ENCODE results near the gene VWC2. TPM values are rescaled to one million over a fixed set of nuclear protein-coding genes. Genes with fewer than 3 reads are reported as not detected.
A peak's percentile ranks its signal among the peaks of the same experiment; 100 is the strongest.

The VWC2 gene
- total and polyA plus RNA-seq, 9 donors: 0.03 to 0.20 (median 0.08) TPM

DNA sequence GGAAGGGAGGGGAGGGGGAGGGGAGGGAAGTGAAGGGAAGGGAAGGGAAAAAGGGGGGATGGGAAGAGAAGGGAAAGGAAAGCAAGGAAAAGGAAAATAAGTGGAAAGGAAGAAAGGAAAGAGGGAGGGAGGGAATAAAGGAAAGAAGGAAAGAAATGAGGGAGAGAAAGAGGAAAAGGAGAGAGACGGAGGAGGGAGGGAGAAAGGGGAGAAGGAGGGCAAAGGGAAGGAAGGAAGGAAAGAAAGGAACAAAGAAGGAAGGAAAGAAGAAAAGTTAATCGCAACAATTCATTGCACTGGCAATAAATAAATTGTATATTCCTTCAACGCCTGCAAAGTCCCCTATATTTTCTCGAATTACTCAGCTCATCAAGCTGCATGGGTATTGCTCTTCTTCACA lies 2.6 kb upstream of the VWC2 start:
- peaks cover 12% of the 10 kb centered on the region for H3K4me1 ChIP-seq (ENCODE audit: control insufficient read depth, insufficient read depth, low read length)
- WGBS (ENCODE audit: insufficient coverage): 57% methylated on average over 2 of the region's 4 CpGs
- H3K27me3 ChIP-seq (ENCODE audit: control insufficient read depth, insufficient read depth, low read length): peaks cover 49% of the 10 kb centered on the region
- H3K36me3 ChIP-seq (ENCODE audit: control insufficient read depth, insufficient read depth, low read length): no peaks in the 10 kb centered on the region
- no peak overlapping the region for H3K27ac ChIP-seq (ENCODE audit: low read length)
- no peak for DNase-seq
- no peaks in the 10 kb centered on the region for H3K9me3 ChIP-seq (replicated peaks; ENCODE audit: control insufficient read depth, low read depth, low read length)
- no peak overlapping the region for H3K4me3 ChIP-seq (ENCODE audit: low read length)

DNA sequence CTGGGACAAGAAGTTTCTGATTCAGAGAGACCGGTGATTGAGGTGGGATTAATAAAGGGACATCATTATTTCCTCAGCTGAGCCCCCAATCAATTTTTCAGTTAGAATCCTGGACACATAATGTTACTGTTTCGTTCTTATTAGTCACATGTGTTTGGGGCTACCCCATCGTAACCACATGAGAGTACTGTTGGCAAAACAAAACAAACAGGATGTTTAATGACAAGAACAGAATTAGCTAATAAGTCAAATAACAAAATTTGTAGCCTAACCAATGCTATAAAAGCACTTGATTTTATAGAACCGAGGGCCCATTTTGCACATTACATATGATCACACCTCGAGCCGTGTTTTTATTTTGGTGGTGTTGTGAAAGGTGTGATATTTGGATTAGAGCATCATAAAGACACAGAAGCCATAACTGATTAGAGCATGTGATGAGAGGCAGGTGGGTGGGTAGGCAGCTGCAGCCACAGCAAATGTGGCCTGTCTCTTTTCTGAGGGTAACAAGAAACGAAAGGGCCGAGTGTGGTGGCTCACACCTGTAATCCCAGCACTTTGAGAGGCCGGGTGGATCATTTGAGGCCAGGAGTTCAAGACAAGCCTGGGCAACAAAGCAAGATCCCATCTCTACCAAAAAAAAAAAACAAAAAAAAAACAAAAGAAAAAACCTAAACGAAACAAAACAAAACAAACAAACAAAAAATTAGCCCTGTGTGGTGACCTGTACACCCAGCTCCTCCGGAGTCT lies 1.8 kb upstream of the VWC2 start:
- H3K4me1 ChIP-seq (ENCODE audit: control insufficient read depth, insufficient read depth, low read length): peaks cover 12% of the 10 kb centered on the region
- H3K4me3 ChIP-seq (ENCODE audit: low read length): no peak overlapping the region
- no peak for DNase-seq
- 60% methylated on average over 1 of the region's 11 CpGs for WGBS (ENCODE audit: insufficient coverage)
- H3K36me3 ChIP-seq (ENCODE audit: control insufficient read depth, insufficient read depth, low read length): no peaks in the 10 kb centered on the region
- H3K27ac ChIP-seq (ENCODE audit: low read length): no peak overlapping the region
- peaks cover 55% of the 10 kb centered on the region for H3K27me3 ChIP-seq (ENCODE audit: control insufficient read depth, insufficient read depth, low read length)
- H3K9me3 ChIP-seq (replicated peaks; ENCODE audit: control insufficient read depth, low read depth, low read length): no peaks in the 10 kb centered on the region

DNA sequence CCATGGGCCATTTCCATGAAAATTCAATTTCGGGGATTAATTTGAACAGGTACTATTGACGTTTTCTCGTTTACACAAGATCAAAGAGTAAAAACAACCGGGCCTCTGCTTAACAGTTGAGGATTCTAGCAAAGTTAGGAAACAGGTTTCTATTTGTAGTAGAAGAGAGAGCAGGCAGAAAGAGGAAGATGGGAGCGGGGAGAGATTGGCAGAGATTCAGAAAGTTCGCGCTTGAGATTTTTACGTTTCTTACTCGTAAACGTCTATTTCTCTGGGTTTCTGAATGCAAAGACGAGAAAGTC lies 571 bp upstream of the VWC2 start:
- 5% methylated on average over 6 of the region's 11 CpGs for WGBS (ENCODE audit: insufficient coverage)
- Histone ChIP-seq H3K36me3 (ENCODE audit: control insufficient read depth, insufficient read depth, low read length) (no peaks in the 10 kb centered on the region), H3K4me1 (ENCODE audit: control insufficient read depth, insufficient read depth, low read length) (peaks cover 12% of the 10 kb centered on the region), H3K27me3 (ENCODE audit: control insufficient read depth, insufficient read depth, low read length) (peaks cover 62% of the 10 kb centered on the region), H3K4me3 (ENCODE audit: low read length) (peak overlapping the region; percentile 12), H3K9me3 (replicated peaks; ENCODE audit: control insufficient read depth, low read depth, low read length) (no peaks in the 10 kb centered on the region), H3K27ac (ENCODE audit: low read length) (no peak overlapping the region)
- peak; percentile 40 for DNase-seq

DNA sequence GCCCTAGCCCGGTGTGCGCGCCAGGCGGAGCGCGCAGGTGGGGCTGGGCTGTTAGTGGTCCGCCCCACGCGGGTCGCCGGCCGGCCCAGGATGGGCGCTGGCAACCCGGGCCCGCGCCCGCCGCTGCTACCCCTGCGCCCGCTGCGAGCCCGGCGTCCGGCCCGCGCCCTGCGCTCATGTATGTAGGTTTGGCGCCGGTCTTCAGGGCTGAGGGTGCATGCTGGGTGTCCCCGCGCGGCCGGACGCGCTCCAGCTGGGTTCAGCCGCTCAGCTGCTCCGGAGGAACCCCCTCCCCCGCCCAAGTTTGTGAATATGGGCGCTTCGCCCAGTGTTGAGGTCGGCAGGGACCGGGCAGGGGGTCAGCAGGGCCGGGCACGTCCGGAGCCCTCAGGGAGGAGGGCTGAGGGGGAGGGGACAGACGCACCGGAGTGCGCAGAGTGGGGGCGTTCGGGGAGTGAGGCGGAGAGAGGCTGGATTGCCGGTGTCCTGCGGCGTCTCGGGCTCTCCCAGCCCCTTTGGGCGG lies 559 bp downstream of the VWC2 start:
- Histone ChIP-seq H3K4me1 (ENCODE audit: control insufficient read depth, insufficient read depth, low read length) (peaks cover 12% of the 10 kb centered on the region), H3K36me3 (ENCODE audit: control insufficient read depth, insufficient read depth, low read length) (no peaks in the 10 kb centered on the region), H3K27ac (ENCODE audit: low read length) (no peak overlapping the region), H3K27me3 (ENCODE audit: control insufficient read depth, insufficient read depth, low read length) (peaks cover 58% of the 10 kb centered on the region), H3K4me3 (ENCODE audit: low read length) (peak overlapping the region; percentile 31), H3K9me3 (replicated peaks; ENCODE audit: control insufficient read depth, low read depth, low read length) (no peaks in the 10 kb centered on the region)
- peak; percentile 8 for DNase-seq
- WGBS (ENCODE audit: insufficient coverage): under 1% methylated on average over 52 of the region's 56 CpGs

DNA sequence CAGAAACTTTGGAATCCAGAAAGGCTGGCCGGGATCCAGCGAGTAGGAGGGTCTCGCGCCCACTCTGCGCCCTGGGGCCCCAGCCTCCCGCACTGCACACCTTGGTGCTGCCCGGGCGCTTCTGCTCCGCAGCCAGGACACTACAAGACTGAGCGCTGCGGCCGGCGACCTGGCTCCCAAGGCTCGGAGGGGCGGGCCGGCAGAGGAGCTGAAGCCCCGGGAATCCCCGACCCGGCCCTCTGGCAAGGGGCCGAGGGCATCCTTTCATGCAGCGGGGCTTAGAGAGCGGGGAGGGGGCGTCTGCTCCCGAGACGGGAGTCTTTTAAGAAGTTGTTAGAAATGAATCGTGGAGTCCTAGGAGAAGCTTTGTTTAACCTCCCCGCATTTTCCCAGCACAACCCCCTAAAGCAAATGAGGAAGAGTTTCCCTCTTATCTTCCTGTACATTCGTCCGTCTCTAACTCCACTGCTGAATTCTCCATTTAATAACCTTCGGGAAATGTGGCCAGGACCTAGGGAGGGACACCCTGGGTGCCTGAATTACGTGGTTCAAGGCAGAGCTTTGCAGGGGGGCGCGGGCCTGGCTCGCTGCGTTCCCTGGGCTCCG lies 1.1 kb downstream of the VWC2 start:
- DNase-seq: peak; percentile 15
- Histone ChIP-seq H3K36me3 (ENCODE audit: control insufficient read depth, insufficient read depth, low read length) (no peaks in the 10 kb centered on the region), H3K27ac (ENCODE audit: low read length) (no peak overlapping the region), H3K4me1 (ENCODE audit: control insufficient read depth, insufficient read depth, low read length) (peaks cover 12% of the 10 kb centered on the region), H3K4me3 (ENCODE audit: low read length) (peak overlapping the region; percentile 30), H3K27me3 (ENCODE audit: control insufficient read depth, insufficient read depth, low read length) (peaks cover 58% of the 10 kb centered on the region), H3K9me3 (replicated peaks; ENCODE audit: control insufficient read depth, low read depth, low read length) (no peaks in the 10 kb centered on the region)
- 0% methylated on average over 22 of the region's 36 CpGs for WGBS (ENCODE audit: insufficient coverage)

DNA sequence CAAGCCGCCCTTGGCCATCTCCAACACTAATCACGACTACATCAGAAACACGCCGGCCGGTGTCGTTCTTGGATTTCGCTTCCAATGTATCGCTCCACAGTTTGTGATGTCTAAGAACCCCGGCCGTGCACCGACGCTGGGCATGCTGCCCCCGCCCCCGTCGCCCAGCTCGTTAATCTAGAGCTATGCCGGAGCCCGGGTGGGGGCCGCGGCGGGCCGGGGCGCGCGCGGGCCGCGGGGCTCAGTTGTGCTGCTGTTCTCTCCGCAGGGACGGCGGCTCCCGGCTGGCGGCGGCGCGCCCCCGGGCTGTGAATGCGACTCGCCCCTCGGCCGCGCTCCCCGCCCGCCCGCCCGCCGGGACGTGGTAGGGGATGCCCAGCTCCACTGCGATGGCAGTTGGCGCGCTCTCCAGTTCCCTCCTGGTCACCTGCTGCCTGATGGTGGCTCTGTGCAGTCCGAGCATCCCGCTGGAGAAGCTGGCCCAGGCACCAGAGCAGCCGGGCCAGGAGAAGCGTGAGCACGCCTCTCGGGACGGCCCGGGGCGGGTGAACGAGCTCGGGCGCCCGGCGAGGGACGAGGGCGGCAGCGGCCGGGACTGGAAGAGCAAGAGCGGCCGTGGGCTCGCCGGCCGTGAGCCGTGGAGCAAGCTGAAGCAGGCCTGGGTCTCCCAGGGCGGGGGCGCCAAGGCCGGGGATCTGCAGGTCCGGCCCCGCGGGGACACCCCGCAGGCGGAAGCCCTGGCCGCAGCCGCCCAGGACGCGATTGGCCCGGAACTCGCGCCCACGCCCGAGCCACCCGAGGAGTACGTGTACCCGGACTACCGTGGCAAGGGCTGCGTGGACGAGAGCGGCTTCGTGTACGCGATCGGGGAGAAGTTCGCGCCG lies 1.9 kb downstream of the VWC2 start:
- Histone ChIP-seq H3K27me3 (ENCODE audit: control insufficient read depth, insufficient read depth, low read length) (peaks cover 55% of the 10 kb centered on the region), H3K9me3 (replicated peaks; ENCODE audit: control insufficient read depth, low read depth, low read length) (no peaks in the 10 kb centered on the region), H3K27ac (ENCODE audit: low read length) (no peak overlapping the region), H3K4me3 (ENCODE audit: low read length) (peak overlapping the region; percentile 30), H3K36me3 (ENCODE audit: control insufficient read depth, insufficient read depth, low read length) (no peaks in the 10 kb centered on the region), H3K4me1 (ENCODE audit: control insufficient read depth, insufficient read depth, low read length) (peaks cover 12% of the 10 kb centered on the region)
- DNase-seq: peak; percentile 25
- 1% methylated on average over 90 of the region's 106 CpGs for WGBS (ENCODE audit: insufficient coverage)

DNA sequence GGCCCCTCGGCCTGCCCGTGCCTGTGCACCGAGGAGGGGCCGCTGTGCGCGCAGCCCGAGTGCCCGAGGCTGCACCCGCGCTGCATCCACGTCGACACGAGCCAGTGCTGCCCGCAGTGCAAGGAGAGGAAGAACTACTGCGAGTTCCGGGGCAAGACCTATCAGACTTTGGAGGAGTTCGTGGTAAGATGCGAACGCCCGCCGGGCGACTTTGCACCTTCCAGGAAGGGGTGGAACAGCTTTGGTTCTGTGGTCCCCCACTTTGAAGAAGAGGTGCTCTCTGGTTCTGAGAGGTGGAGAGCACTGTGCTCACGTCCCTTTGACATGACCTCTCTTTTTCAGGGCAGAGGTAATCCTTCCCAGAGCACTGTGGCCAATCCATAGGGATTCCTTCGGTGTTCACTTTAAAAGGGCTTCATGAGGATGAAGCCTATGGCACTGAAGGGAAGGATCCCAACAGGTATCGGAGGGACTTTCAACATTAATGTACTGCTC lies 2.6 kb downstream of the VWC2 start:
- Histone ChIP-seq H3K4me3 (ENCODE audit: low read length) (no peak overlapping the region), H3K27ac (ENCODE audit: low read length) (no peak overlapping the region), H3K9me3 (replicated peaks; ENCODE audit: control insufficient read depth, low read depth, low read length) (no peaks in the 10 kb centered on the region), H3K27me3 (ENCODE audit: control insufficient read depth, insufficient read depth, low read length) (peaks cover 54% of the 10 kb centered on the region), H3K4me1 (ENCODE audit: control insufficient read depth, insufficient read depth, low read length) (peaks cover 12% of the 10 kb centered on the region), H3K36me3 (ENCODE audit: control insufficient read depth, insufficient read depth, low read length) (no peaks in the 10 kb centered on the region)
- 11% methylated on average over 24 of the region's 25 CpGs for WGBS (ENCODE audit: insufficient coverage)
- no peak for DNase-seq

DNA sequence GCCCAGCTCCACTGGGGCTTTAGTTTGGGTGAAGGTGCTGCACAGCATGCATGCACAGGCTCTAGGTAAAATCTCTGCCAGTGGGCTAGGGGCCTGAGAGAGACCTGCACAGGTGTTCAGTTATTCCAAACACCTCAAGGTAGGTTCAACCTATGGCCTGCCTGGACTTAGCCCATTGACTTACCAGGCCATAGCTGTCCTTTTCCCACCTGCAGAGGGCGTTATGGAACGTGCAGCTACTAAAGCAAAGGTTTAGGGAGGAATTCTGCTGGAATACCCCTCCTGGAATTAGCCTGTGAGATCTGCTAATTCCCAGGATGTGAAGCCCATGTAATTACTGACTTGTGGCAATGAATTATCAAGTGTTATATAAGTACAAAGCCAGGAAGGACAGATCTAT lies 3.6 kb downstream of the VWC2 start:
- DNase-seq: no peak
- WGBS (ENCODE audit: insufficient coverage): no CpG with 5 or more reads among the region's 2 CpGs
- no peaks in the 10 kb centered on the region for H3K9me3 ChIP-seq (replicated peaks; ENCODE audit: control insufficient read depth, low read depth, low read length)
- no peaks in the 10 kb centered on the region for H3K36me3 ChIP-seq (ENCODE audit: control insufficient read depth, insufficient read depth, low read length)
- H3K27ac ChIP-seq (ENCODE audit: low read length): no peak overlapping the region
- peaks cover 49% of the 10 kb centered on the region for H3K27me3 ChIP-seq (ENCODE audit: control insufficient read depth, insufficient read depth, low read length)
- no peak overlapping the region for H3K4me3 ChIP-seq (ENCODE audit: low read length)
- peaks cover 12% of the 10 kb centered on the region for H3K4me1 ChIP-seq (ENCODE audit: control insufficient read depth, insufficient read depth, low read length)

DNA sequence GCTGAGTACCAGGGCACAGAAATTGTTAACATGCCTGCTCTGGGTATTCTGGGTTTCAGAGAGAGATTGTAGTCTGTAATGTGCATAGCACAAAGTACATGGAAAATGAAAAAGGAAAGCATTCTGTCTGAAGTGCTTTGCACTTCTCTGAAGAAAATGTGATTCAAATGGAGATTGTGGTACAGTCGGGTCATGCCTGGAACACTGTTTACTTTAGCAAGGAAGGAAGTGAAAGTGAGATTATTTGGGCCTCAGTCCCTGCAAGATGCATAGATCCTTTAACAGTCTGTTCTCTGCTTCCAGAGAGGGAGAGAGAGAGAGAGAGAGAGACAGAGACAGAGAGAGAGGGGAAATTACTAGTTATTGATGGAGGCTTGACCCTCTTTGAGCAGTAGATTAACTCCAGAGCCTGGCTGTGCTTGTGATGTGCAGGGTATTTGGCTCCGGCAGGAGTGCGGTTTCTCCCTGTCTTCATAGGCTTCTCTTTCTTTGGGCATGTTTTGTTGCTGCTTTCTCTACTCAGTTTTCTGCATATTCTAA lies 5.4 kb downstream of the VWC2 start:
- Histone ChIP-seq H3K4me3 (ENCODE audit: low read length) (no peak overlapping the region), H3K27me3 (ENCODE audit: control insufficient read depth, insufficient read depth, low read length) (peaks cover 33% of the 10 kb centered on the region), H3K36me3 (ENCODE audit: control insufficient read depth, insufficient read depth, low read length) (no peaks in the 10 kb centered on the region), H3K4me1 (ENCODE audit: control insufficient read depth, insufficient read depth, low read length) (peaks cover 8% of the 10 kb centered on the region), H3K9me3 (replicated peaks; ENCODE audit: control insufficient read depth, low read depth, low read length) (no peaks in the 10 kb centered on the region), H3K27ac (ENCODE audit: low read length) (no peak overlapping the region)
- no peak for DNase-seq
- 29% methylated on average over 1 of the region's 3 CpGs for WGBS (ENCODE audit: insufficient coverage)

DNA sequence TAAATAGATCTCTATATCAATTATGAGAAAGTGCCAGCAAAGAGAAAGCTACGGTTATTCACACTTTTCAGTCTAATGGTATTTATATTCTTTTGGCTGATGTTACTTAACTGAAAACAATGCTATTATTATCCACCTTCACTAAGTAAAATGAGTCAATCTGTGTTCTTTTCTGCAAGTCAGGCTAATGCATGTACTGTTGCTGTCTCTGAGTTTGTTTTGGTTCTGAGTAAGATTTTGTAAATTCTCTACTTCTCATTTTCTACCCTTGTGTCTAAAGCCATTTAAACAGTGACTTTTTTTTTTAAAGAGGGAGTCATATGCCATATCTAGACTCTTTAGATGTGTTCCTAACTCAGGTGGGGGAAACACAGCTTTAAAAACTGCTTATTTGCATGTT lies 7.5 kb downstream of the VWC2 start:
- H3K4me3 ChIP-seq (ENCODE audit: low read length): no peak overlapping the region
- H3K4me1 ChIP-seq (ENCODE audit: control insufficient read depth, insufficient read depth, low read length): no peaks in the 10 kb centered on the region
- no peak overlapping the region for H3K27ac ChIP-seq (ENCODE audit: low read length)
- no peaks in the 10 kb centered on the region for H3K36me3 ChIP-seq (ENCODE audit: control insufficient read depth, insufficient read depth, low read length)
- no CpG with 5 or more reads among the region's 1 CpG for WGBS (ENCODE audit: insufficient coverage)
- no peaks in the 10 kb centered on the region for H3K9me3 ChIP-seq (replicated peaks; ENCODE audit: control insufficient read depth, low read depth, low read length)
- H3K27me3 ChIP-seq (ENCODE audit: control insufficient read depth, insufficient read depth, low read length): peaks cover 13% of the 10 kb centered on the region
- DNase-seq: no peak

Data from muscle of leg (tissue), 11 donors.